ENCODE measurements around the gene CCNL2. TPM values are rescaled to one million over a fixed set of nuclear protein-coding genes. Genes with fewer than 3 reads are reported as not detected.

CCNL2 gene
- total and polyA plus RNA-seq, 2 of the 13 experiments (the other 11 are each of a cell fraction or from before 2014, with no cell fraction given), result 105 to 340 TPM

GRCh38 chr1:1435911-1436629 lies 36.9 kb upstream of the CCNL2 start (continued):
- TF ChIP-seq ZFP91 (CRISPR knock-in tag; IDR thresholded peaks at IDR 0.05; ENCODE audit: borderline replicate concordance) (0 out of 2 replicates have a peak, but pooled peaks have one; percentile 13), HDAC6 (IDR thresholded peaks at IDR 0.05; ENCODE audit: low read depth, low read length) (no peak), CREB3 (CRISPR knock-in tag; IDR thresholded peaks at IDR 0.05) (no peak), PHF20 (CRISPR knock-in tag; IDR thresholded peaks at IDR 0.05) (no peak), ZNF614 (CRISPR knock-in tag; IDR thresholded peaks at IDR 0.05; ENCODE audit: borderline replicate concordance) (no peak), KDM2A (CRISPR knock-in tag; IDR thresholded peaks at IDR 0.05; ENCODE audit: borderline replicate concordance, low read depth) (peak; percentile 30; the same call in 1 of the 2 replicates), JUN (CRISPR knock-in tag; IDR thresholded peaks at IDR 0.05) (0 out of 2 replicates have a peak, but pooled peaks have one; percentile 11)

GRCh38 chr1:1435106-1435903 lies 36.2 kb upstream of the CCNL2 start, which contains the start of gene VWA1:
VWA1 (plus strand) TSS chr1:1435690; CDS start chr1:1435749, 59 bp downstream.
- FAIRE-seq (no peak), DNase-seq (ENCODE audit: low spot score) (no peak), ATAC-seq (no peak)
- peaks cover 53% of the 10 kb centered on the region for H3K4me1 ChIP-seq (ENCODE audit: insufficient read depth, low read length)
- H3K27me3 ChIP-seq (ENCODE audit: control insufficient read depth in 1 of 2, insufficient read depth in 2 of 2, low read length in 2 of 2), result no peaks in the 10 kb centered on the region
- H3K79me2 ChIP-seq (ENCODE audit: insufficient read depth, low read length), result peaks cover 31% of the 10 kb centered on the region
- intact Hi-C loops (cut with micrococcal nuclease; ENCODE audit: unreplicated experiment) (no loop called here), in situ Hi-C loops (cut with HindIII; ENCODE audit: extremely low pct_ligation_motif_present, low pct_unique_long_range_greater_than_20kb) (loop anchor here (5.0 kb wide), 1 partner anchor 33 kb away; no protein-coding TSS in a partner anchor)
- peak within 1 kb of the TSS; percentile 85 for H3K9ac ChIP-seq (ENCODE audit: insufficient read depth, low read depth, low read length)
- POLR2A ChIA-PET, result interaction anchor here (2.7 to 11.0 kb wide), 6 partner anchors 9 to 243 kb away, joined by 8 to 355 read pairs (median 38); partner anchors contain the start of genes ANKRD65, CCNL2 and MRPL20
- peak within 1 kb of the TSS; percentile 72 to 88 (median 84) for H3K4me3 ChIP-seq (replicated peaks in 1 of 3; ENCODE audit: insufficient read depth in 1 of 3, low read depth in 2 of 3, low read length in 3 of 3)
- CTCF ChIA-PET (ENCODE audit: low intra/inter-chr PET ratio, low total read pairs), result no interaction called here
- no peak within 1 kb of the TSS for H2AFZ ChIP-seq (ENCODE audit: low read length)
- under 1% methylated on average over 22 of the region's 89 CpGs for WGBS (ENCODE audit: low lambda C conversion rate)
- BruUV-seq (replicated peaks), result TSS peak; percentile 30
- peak within 1 kb of the TSS; percentile 94 for H3K4me2 ChIP-seq (ENCODE audit: low read depth, low read length)
- H3K36me3 ChIP-seq (replicated peaks in 1 of 2; ENCODE audit: control insufficient read depth in 1 of 2, insufficient read depth in 2 of 2, low read length in 2 of 2), result peaks cover 0 to under 1% of the 10 kb centered on the region in 2 experiments; a peak in 1 of 5 replicates
- H3K9me3 ChIP-seq (ENCODE audit: low read length), result no peaks in the 10 kb centered on the region
- peak within 1 kb of the TSS; percentile 94 for H3K27ac ChIP-seq (ENCODE audit: extremely low read length, insufficient read depth, low read length)
- H4K20me1 ChIP-seq (ENCODE audit: insufficient read depth, low read length), result no peaks in the 10 kb centered on the region
- TF ChIP-seq ZHX2 (IDR thresholded peaks at IDR 0.05; ENCODE audit: low read depth) (no peak), ZHX2 (CRISPR knock-in tag; IDR thresholded peaks at IDR 0.05; ENCODE audit: borderline replicate concordance) (0 out of 2 replicates have a peak, but pooled peaks have one; percentile 57), ZNF672 (CRISPR knock-in tag; IDR thresholded peaks at IDR 0.05) (0 out of 2 replicates have a peak, but pooled peaks have one; percentile 66)
